H9 (cell line): ENCODE data around the gene WIPF1. TPM values are rescaled to one million over a fixed set of nuclear protein-coding genes. Genes with fewer than 3 reads are reported as not detected.

Experiments
- DNase-seq: peaks from one replicate; pipeline ENCODE4 v3.0.0-alpha.2; 2017
- H2AFZ ChIP-seq: one replicate; pipeline ENCODE4 v1.6.1; 2013; ENCODE audit warnings: mild to moderate bottlenecking, low read length, control low read depth, moderate library complexity
- H2AK5ac ChIP-seq: 2 replicates; pipeline ENCODE4 v1.6.1; 2013; ENCODE audit warnings: low read length, control low read depth, mixed read lengths; ENCODE audit not compliant: insufficient read length
- H2BK120ac ChIP-seq: one replicate; pipeline ENCODE4 v1.6.1; 2013; ENCODE audit warnings: low read depth, mild to moderate bottlenecking, low read length, control low read depth, inconsistent platforms; ENCODE audit not compliant: poor library complexity, severe bottlenecking
- H2BK12ac ChIP-seq: 2 replicates; pipeline ENCODE4 v1.6.1; 2013; ENCODE audit warnings: low read length, control low read depth, mixed read lengths, low read depth; ENCODE audit not compliant: insufficient read length
- H2BK15ac ChIP-seq: 2 replicates; pipeline ENCODE4 v1.6.1; 2013; ENCODE audit warnings: low read depth, low read length, control low read depth
- H2BK20ac ChIP-seq: one replicate; pipeline ENCODE4 v1.6.1; 2013; ENCODE audit warnings: low read depth, mild to moderate bottlenecking, low read length, control low read depth, inconsistent platforms; ENCODE audit not compliant: poor library complexity, severe bottlenecking
- H2BK5ac ChIP-seq: 2 replicates; pipeline ENCODE4 v1.6.1; 2013; ENCODE audit warnings: low read length, control low read depth, mixed read lengths; ENCODE audit not compliant: insufficient read length
- H3K14ac ChIP-seq: 2 replicates; pipeline ENCODE4 v1.6.1; 2013; ENCODE audit warnings: low read length, control low read depth; ENCODE audit not compliant: insufficient read depth
- H3K18ac ChIP-seq: 2 replicates; pipeline ENCODE4 v1.6.1; 2013; ENCODE audit warnings: low read depth, mild to moderate bottlenecking, mixed read lengths, low read length, control low read depth; ENCODE audit not compliant: insufficient read length
- H3K23ac ChIP-seq: 2 replicates; pipeline ENCODE4 v1.6.1; 2013; ENCODE audit warnings: low read length, control low read depth, mixed read lengths, low read depth; ENCODE audit not compliant: insufficient read length
- H3K23me2 ChIP-seq: 2 replicates; pipeline ENCODE4 v1.6.1; 2013; ENCODE audit warnings: low read depth, mild to moderate bottlenecking, mixed read lengths, low read length, control low read depth; ENCODE audit not compliant: insufficient read length, poor library complexity, severe bottlenecking
- H3K27ac ChIP-seq: 2 replicates; pipeline ENCODE4 v1.5.1; 2013; ENCODE audit warnings: low read length, control low read depth, mixed read lengths, low read depth; ENCODE audit not compliant: insufficient read length
- H3K27me3 ChIP-seq: 2 replicates; pipeline ENCODE4 v1.6.1; 2013; ENCODE audit warnings: low read length, control low read depth, inconsistent platforms; ENCODE audit not compliant: insufficient read depth
- H3K4ac ChIP-seq: 2 replicates; pipeline ENCODE4 v1.6.1; 2013; ENCODE audit warnings: low read depth, mild to moderate bottlenecking, control low read depth, inconsistent platforms, low read length, moderate library complexity
- H3K4me1 ChIP-seq: 2 replicates; pipeline ENCODE4 v1.6.1; 2013; ENCODE audit warnings: low read length, control low read depth, inconsistent platforms; ENCODE audit not compliant: insufficient read depth
- H3K4me2 ChIP-seq: 2 replicates; pipeline ENCODE4 v1.6.1; 2013; ENCODE audit warnings: low read length, control low read depth, mixed read lengths; ENCODE audit not compliant: insufficient read length, insufficient read depth
- H3K56ac ChIP-seq: 2 replicates; pipeline ENCODE4 v1.6.1; 2013; ENCODE audit warnings: low read depth, mild to moderate bottlenecking, mixed read lengths, low read length, control low read depth; ENCODE audit not compliant: insufficient read length
- H3K79me1 ChIP-seq: 2 replicates; pipeline ENCODE4 v1.6.1; 2013; ENCODE audit warnings: low read depth, mild to moderate bottlenecking, moderate library complexity, low read length, control low read depth, inconsistent platforms; ENCODE audit not compliant: insufficient read depth, poor library complexity, severe bottlenecking
- H3K79me2 ChIP-seq: 2 replicates; pipeline ENCODE4 v1.6.1; 2013; ENCODE audit warnings: low read length, control low read depth, inconsistent platforms; ENCODE audit not compliant: insufficient read depth
- H3K9ac ChIP-seq: 2 replicates; pipeline ENCODE4 v1.6.1; 2013; ENCODE audit warnings: low read length, control low read depth, mixed read lengths; ENCODE audit not compliant: insufficient read length; ENCODE audit errors: extremely low read depth
- H3K9me3 ChIP-seq: one replicate; pipeline ENCODE4 v1.6.1; 2013; ENCODE audit warnings: low read depth, low read length, inconsistent platforms; ENCODE audit not compliant: control insufficient read depth
- H3T11ph ChIP-seq: one replicate; pipeline ENCODE4 v1.6.1; 2013; ENCODE audit warnings: mild to moderate bottlenecking, low read length, control low read depth, inconsistent platforms
- H4K20me1 ChIP-seq: one replicate; pipeline ENCODE4 v1.6.1; 2013; ENCODE audit not compliant: control insufficient read depth, insufficient read length, insufficient read depth
- H4K5ac ChIP-seq: 2 replicates; pipeline ENCODE4 v1.6.1; 2013; ENCODE audit warnings: low read depth, mild to moderate bottlenecking, mixed read lengths, low read length, control low read depth; ENCODE audit not compliant: insufficient read length
- H4K8ac ChIP-seq: replicated peaks from 2 replicates; pipeline ENCODE4 v1.6.1; 2013; ENCODE audit warnings: low read length, control low read depth, mixed read lengths, low read depth; ENCODE audit not compliant: insufficient read length
- H4K91ac ChIP-seq: 2 replicates; pipeline ENCODE4 v1.6.1; 2013; ENCODE audit warnings: low read depth, mild to moderate bottlenecking, moderate library complexity, mixed read lengths, low read length, control low read depth; ENCODE audit not compliant: insufficient read length
- H3K27ac Mint-ChIP-seq, 3 experiments: 2 replicates in 2 of 3; 3 replicates in 1 of 3; pipeline ENCODE4 v1.8.0; 2020 to 2021; ENCODE audit warnings: mixed read lengths in 3 of 3, mild to moderate bottlenecking in 1 of 3, moderate library complexity in 1 of 3
- H3K27me3 Mint-ChIP-seq: 2 replicates; pipeline ENCODE4 v1.8.0; 2021; ENCODE audit warnings: low read depth, mild to moderate bottlenecking, moderate library complexity, mixed read lengths
- H3K36me3 Mint-ChIP-seq, 3 experiments: 2 replicates in 2 of 3; 3 replicates in 1 of 3; pipeline ENCODE4 v1.8.0; 2020 to 2021; ENCODE audit warnings: low read depth in 3 of 3, mixed read lengths in 3 of 3; ENCODE audit not compliant: insufficient read depth in 1 of 3
- H3K4me1 Mint-ChIP-seq, 2 experiments: 2 replicates each; pipeline ENCODE4 v1.8.0; 2020; ENCODE audit warnings: mixed read lengths in 2 of 2
- H3K4me3 Mint-ChIP-seq, 2 experiments: 2 replicates in 1 of 2; 3 replicates in 1 of 2; pipeline ENCODE4 v1.8.0; 2020 to 2021; ENCODE audit warnings: mild to moderate bottlenecking in 2 of 2, mixed read lengths in 2 of 2, moderate library complexity in 1 of 2
- H3K9me3 Mint-ChIP-seq, 2 experiments: 2 replicates in 1 of 2; 3 replicates in 1 of 2; pipeline ENCODE4 v1.8.0; 2020; ENCODE audit warnings: mild to moderate bottlenecking in 2 of 2, mixed read lengths in 2 of 2, moderate library complexity in 1 of 2
- WGBS: extraction: QIAGEN DNeasy Blood & Tissue Kit; methylation state at CpG from one replicate; pipeline ENCODE4 v1.1.7; 2013; ENCODE audit warnings: missing lambda C conversion rate, low lambda C conversion rate, mixed read lengths; ENCODE audit not compliant: insufficient read length; ENCODE audit errors: extremely low coverage; 5-methylcytosine and 5-hydroxymethylcytosine counted together
- total RNA-seq: library from RNA; stranded (reverse); gene quantifications from 2 replicates; pipeline ENCODE4 v1.2.1, GENCODE V29; 2021
- TF ChIP-seq, protein P1 (sequence below): fragments of 200-600 bp; sonication (generic); conservative IDR thresholded peaks from 3 replicates; pipeline ENCODE4 v1.8.0; 2021; ENCODE audit warnings: antibody characterized with exemption, mild to moderate bottlenecking

WIPF1 gene
- total RNA-seq, 1 experiment from 2014 or later, result 5.1 TPM

DNA sequence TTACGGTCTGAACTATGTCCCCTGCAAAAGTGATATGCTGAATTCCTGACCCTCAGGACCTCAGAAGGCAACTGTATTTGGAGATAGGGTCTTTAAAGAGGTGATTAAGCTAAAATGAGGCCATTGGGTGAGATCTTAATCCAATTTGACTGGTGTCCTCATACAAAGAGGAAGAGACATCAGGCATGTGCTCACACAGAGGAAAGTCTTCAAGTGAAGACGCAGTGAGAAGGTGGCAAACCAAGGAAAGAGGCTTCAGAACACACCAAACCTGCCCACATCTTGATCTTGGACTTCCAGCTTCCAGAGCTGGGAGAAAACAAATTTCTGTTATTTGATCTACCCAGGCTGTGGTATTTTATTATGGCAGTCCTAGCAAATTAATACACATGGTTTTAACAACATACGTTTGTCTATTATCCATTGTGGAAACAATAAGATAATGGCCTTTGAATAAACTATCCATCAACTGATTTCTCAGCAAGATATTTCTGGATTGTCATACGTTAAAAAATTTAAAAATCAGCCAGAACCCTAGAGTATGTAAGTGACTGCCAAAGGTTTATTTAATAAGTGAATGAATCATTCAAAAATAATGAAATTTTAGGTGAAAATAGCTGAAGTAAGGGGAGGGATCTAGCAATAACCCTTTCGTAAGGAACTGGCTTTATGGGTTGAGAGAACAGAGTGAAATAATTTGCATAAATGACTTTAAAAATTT, 6.5 kb downstream of the WIPF1 start:
- Histone ChIP-seq H3K23ac (no peak overlapping the region), H2AFZ (no peak overlapping the region), H3K9me3 (no peaks in the 10 kb centered on the region), H3K4me1 (peaks cover 7% of the 10 kb centered on the region; the same call in 1 of the 2 replicates), H3K27me3 (no peaks in the 10 kb centered on the region), H3K18ac (no peak overlapping the region), H4K91ac (no peak overlapping the region), H4K5ac (no peak overlapping the region), H3K4ac (no peak overlapping the region), H2BK15ac (no peak overlapping the region), H3K27ac (no peak overlapping the region), H3K4me2 (no peak overlapping the region), H3K56ac (no peak overlapping the region), H2BK12ac (no peak overlapping the region), H3T11ph (no peak overlapping the region), H2AK5ac (no peak overlapping the region), H3K79me2 (no peaks in the 10 kb centered on the region), H2BK120ac (no peak overlapping the region), H2BK20ac (no peak overlapping the region), H3K79me1 (no peaks in the 10 kb centered on the region), H4K20me1 (no peaks in the 10 kb centered on the region), H3K23me2 (no peaks in the 10 kb centered on the region), H2BK5ac (no peak overlapping the region), H4K8ac (no peak overlapping the region), H3K9ac (no peak overlapping the region), H3K14ac (no peak overlapping the region)
- Mint-ChIP-seq H3K4me1 (peaks cover 14 to 18% of the 10 kb centered on the region in 2 experiments), H3K9me3 (no peaks in the 10 kb centered on the region), H3K4me3 (no peak overlapping the region), H3K36me3 (no peaks in the 10 kb centered on the region), H3K27me3 (no peaks in the 10 kb centered on the region), H3K27ac (no peak overlapping the region)
- no CpG with 5 or more reads among the region's 5 CpGs for WGBS
- DNase-seq, result no peak
- TF ChIP-seq, protein P1, sequence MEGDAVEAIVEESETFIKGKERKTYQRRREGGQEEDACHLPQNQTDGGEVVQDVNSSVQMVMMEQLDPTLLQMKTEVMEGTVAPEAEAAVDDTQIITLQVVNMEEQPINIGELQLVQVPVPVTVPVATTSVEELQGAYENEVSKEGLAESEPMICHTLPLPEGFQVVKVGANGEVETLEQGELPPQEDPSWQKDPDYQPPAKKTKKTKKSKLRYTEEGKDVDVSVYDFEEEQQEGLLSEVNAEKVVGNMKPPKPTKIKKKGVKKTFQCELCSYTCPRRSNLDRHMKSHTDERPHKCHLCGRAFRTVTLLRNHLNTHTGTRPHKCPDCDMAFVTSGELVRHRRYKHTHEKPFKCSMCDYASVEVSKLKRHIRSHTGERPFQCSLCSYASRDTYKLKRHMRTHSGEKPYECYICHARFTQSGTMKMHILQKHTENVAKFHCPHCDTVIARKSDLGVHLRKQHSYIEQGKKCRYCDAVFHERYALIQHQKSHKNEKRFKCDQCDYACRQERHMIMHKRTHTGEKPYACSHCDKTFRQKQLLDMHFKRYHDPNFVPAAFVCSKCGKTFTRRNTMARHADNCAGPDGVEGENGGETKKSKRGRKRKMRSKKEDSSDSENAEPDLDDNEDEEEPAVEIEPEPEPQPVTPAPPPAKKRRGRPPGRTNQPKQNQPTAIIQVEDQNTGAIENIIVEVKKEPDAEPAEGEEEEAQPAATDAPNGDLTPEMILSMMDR, result no peak
